Chondrocyte (in vitro differentiated cells): Measurements from ENCODE around the gene STX19. TPM values are rescaled to one million over a fixed set of nuclear protein-coding genes. Genes with fewer than 3 reads are reported as not detected.
"Not testable (repeated sequence)": the region's sequence is repeated elsewhere in the genome, so short reads cannot be mapped to it uniquely, and the experiment has no call there.

Experiments
- DNase-seq: peaks from one replicate; pipeline ENCODE4 v3.0.0; 2021; ENCODE audit warnings: mixed read lengths, low spot score
- H3K27ac Mint-ChIP-seq: one replicate; pipeline ENCODE4 v1.8.0; 2021; ENCODE audit warnings: mild to moderate bottlenecking, moderate library complexity, mixed read lengths; ENCODE audit not compliant: unreplicated experiment
- H3K27me3 Mint-ChIP-seq: 2 replicates; pipeline ENCODE4 v1.8.0; 2021; ENCODE audit warnings: low read depth, mixed read lengths
- H3K36me3 Mint-ChIP-seq: 2 replicates; pipeline ENCODE4 v1.8.0; 2021; ENCODE audit warnings: low read depth, mixed read lengths
- H3K4me1 Mint-ChIP-seq: 2 replicates; pipeline ENCODE4 v1.8.0; 2021; ENCODE audit warnings: low read depth, mild to moderate bottlenecking, mixed read lengths
- H3K4me3 Mint-ChIP-seq: one replicate; pipeline ENCODE4 v1.8.0; 2021; ENCODE audit warnings: mild to moderate bottlenecking, moderate library complexity, mixed read lengths; ENCODE audit not compliant: unreplicated experiment
- H3K9me3 Mint-ChIP-seq: 2 replicates; pipeline ENCODE4 v1.8.0; 2021; ENCODE audit warnings: low read depth, mixed read lengths
- total RNA-seq: library from RNA; stranded (reverse); gene quantifications from 3 replicates; pipeline ENCODE4 v1.2.1, GENCODE V29; 2021
- TF ChIP-seq, protein P1 (sequence below): fragments of 200-600 bp; sonication (generic); IDR thresholded peaks from 2 replicates; pipeline ENCODE4 v1.5.0; 2021; ENCODE audit warnings: antibody characterized with exemption, mild to moderate bottlenecking, moderate library complexity

The STX19 gene
- total RNA-seq, 1 donor from 2014 or later, result not detected

GRCh38 chr3:93979850-93980676, 48.3 kb downstream of the STX19 start, which contains the start of gene ARL13B:
ARL13B (plus strand) TSS chr3:93980155; CDS start chr3:93980424, 269 bp downstream.
- Mint-ChIP-seq H3K36me3 (no peaks in the 10 kb centered on the region), H3K4me1 (peaks cover 25% of the 10 kb centered on the region), H3K4me3 (peak within 1 kb of the TSS; percentile 91), H3K27ac (peak within 1 kb of the TSS; percentile 91), H3K27me3 (no peaks in the 10 kb centered on the region), H3K9me3 (no peaks in the 10 kb centered on the region)
- TF ChIP-seq, protein P1, sequence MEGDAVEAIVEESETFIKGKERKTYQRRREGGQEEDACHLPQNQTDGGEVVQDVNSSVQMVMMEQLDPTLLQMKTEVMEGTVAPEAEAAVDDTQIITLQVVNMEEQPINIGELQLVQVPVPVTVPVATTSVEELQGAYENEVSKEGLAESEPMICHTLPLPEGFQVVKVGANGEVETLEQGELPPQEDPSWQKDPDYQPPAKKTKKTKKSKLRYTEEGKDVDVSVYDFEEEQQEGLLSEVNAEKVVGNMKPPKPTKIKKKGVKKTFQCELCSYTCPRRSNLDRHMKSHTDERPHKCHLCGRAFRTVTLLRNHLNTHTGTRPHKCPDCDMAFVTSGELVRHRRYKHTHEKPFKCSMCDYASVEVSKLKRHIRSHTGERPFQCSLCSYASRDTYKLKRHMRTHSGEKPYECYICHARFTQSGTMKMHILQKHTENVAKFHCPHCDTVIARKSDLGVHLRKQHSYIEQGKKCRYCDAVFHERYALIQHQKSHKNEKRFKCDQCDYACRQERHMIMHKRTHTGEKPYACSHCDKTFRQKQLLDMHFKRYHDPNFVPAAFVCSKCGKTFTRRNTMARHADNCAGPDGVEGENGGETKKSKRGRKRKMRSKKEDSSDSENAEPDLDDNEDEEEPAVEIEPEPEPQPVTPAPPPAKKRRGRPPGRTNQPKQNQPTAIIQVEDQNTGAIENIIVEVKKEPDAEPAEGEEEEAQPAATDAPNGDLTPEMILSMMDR, result peak; percentile 14
- peak; percentile 98 for DNase-seq

GRCh38 chr3:93973131-93974126, 55.0 kb downstream of the STX19 start, which contains the start of gene PROS1:
PROS1 (minus strand) TSS chr3:93973896; CDS start chr3:93973749, 147 bp downstream.
- Mint-ChIP-seq H3K9me3 (no peaks in the 10 kb centered on the region), H3K4me3 (peak within 1 kb of the TSS; percentile 76), H3K27ac (peak within 1 kb of the TSS; percentile 95), H3K27me3 (no peaks in the 10 kb centered on the region), H3K4me1 (peaks cover 29% of the 10 kb centered on the region), H3K36me3 (no peaks in the 10 kb centered on the region)
- TF ChIP-seq, protein P1, result peak; percentile 51
- no peak for DNase-seq

- TF ChIP-seq, protein P1, result no peak
- H3K27me3 Mint-ChIP-seq, result no peaks in the 10 kb centered on the region
- H3K36me3 Mint-ChIP-seq, result no peaks in the 10 kb centered on the region
- no peak overlapping the region for H3K4me3 Mint-ChIP-seq
- H3K27ac Mint-ChIP-seq, result peak overlapping the region; percentile 87
- no peaks in the 10 kb centered on the region for H3K9me3 Mint-ChIP-seq
- no peak for DNase-seq
- peaks cover 32% of the 10 kb centered on the region for H3K4me1 Mint-ChIP-seq
Measured at GRCh38 chr3:93969997-93970396, 58.4 kb downstream of the STX19 start.

DNA sequence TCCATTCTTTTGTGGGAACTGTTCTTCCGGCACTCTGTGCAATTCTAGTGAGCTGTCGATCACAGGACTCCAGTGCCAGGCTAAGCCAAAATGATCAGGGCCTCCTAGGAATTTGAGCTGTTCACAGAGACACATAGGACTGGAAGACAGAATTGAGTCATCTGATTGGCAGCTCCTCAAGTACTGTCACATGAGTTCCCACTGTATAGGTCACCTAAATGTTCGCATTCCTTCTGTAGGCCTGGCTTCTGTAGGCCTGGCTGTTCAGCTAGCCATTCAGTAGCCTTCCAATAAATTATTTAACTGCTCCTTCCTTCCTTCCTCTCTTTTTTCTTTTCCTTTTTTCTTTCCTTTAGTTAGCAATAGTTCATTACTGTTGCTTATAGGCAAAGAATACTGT, 59.0 kb downstream of the STX19 start:
- Mint-ChIP-seq H3K9me3 (peaks cover 4% of the 10 kb centered on the region), H3K27ac (peak overlapping the region; percentile 87)

DNA sequence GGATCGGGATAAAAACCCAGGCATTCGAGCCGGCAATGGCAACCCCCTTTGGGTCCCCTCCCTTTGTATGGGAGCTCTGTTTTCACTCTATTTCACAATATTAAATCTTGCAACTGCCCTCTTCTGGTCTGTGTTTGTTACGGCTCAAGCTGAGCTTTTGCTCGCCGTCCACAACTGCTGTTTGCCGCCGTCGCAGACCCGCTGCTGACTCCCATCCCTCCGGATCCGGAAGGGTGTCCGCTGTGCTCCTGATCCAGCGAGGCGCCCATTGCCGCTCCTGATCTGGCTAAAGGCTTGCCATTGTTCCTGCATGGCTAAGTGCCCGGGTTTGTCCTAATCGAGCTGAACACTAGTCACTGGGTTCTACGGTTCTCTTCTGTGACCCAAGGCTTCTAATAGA, 63.3 kb downstream of the STX19 start:
- H3K27ac Mint-ChIP-seq, H3K27me3 Mint-ChIP-seq, H3K4me3 Mint-ChIP-seq, DNase-seq, H3K36me3 Mint-ChIP-seq, H3K9me3 Mint-ChIP-seq: not testable (repeated sequence)
- H3K4me1 Mint-ChIP-seq, result peaks cover 20% of the 10 kb centered on the region

More for the DNA sequence above, 59.0 kb downstream of the STX19 start:
- peaks cover 32% of the 10 kb centered on the region for H3K4me1 Mint-ChIP-seq
- TF ChIP-seq, protein P1, result no peak
- no peaks in the 10 kb centered on the region for H3K27me3 Mint-ChIP-seq
- H3K4me3 Mint-ChIP-seq, result no peak overlapping the region
- no peak for DNase-seq
- H3K36me3 Mint-ChIP-seq, result no peaks in the 10 kb centered on the region

Other genes starting within 250 kb of the STX19 start
- 24.5 to 32.6 TPM (median 25.6 TPM) in 3 replicates for gene PROS1, start 54.7 kb downstream of the STX19 start, total RNA-seq
- gene ARL13B, start 48.4 kb downstream of the STX19 start, total RNA-seq, result 10.7 to 12.2 TPM (median 10.8 TPM) in 3 replicates
- 2.4 to 2.9 TPM (median 2.9 TPM) in 3 replicates for gene DHFR2, start 34.3 kb upstream of the STX19 start, total RNA-seq
- gene NSUN3, start 34.5 kb upstream of the STX19 start, total RNA-seq, result 7.5 to 14.5 TPM (median 8.5 TPM) in 3 replicates